ENCODE data around the gene NNAT. TPM values are rescaled to one million over a fixed set of nuclear protein-coding genes. Genes with fewer than 3 reads are reported as not detected.
"Not testable (repeated sequence)": the region's sequence is repeated elsewhere in the genome, so short reads cannot be mapped to it uniquely, and the experiment has no call there.

Gene NNAT, protein sequence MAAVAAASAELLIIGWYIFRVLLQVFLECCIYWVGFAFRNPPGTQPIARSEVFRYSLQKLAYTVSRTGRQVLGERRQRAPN
- not detected for total RNA-seq
- long read RNA-seq, partial matches to known transcripts = 0 of 6 reads
- long read RNA-seq, other reads (novel, unspliced or antisense) = 6 of 6 reads

- intact Hi-C loops (cut with DNase I) = no loop called here
- no peak for ATAC-seq (ENCODE audit: poor library complexity)
- DNase-seq = no peak
Measured at GRCh38 chr20:37521061-37521771, at the start of gene NNAT. Gene NNAT (plus strand): TSS chr20:37521250. CDS start chr20:37521332, 82 bp downstream.

GRCh38 chr20:37471741-37472235 lies 49.3 kb upstream of the NNAT start:
- DNase-seq = no peak
- intact Hi-C loops (cut with DNase I) = no loop called here
- no peak for ATAC-seq (ENCODE audit: poor library complexity)

GRCh38 chr20:37472435-37472834 lies 48.6 kb upstream of the NNAT start:
- intact Hi-C loops (cut with DNase I); ATAC-seq (ENCODE audit: poor library complexity); DNase-seq: not testable (repeated sequence)

GRCh38 chr20:37473249-37474000 lies 47.6 kb upstream of the NNAT start:
- ATAC-seq (ENCODE audit: poor library complexity) = no peak
- no peak for DNase-seq
- intact Hi-C loops (cut with DNase I) = no loop called here

DNA sequence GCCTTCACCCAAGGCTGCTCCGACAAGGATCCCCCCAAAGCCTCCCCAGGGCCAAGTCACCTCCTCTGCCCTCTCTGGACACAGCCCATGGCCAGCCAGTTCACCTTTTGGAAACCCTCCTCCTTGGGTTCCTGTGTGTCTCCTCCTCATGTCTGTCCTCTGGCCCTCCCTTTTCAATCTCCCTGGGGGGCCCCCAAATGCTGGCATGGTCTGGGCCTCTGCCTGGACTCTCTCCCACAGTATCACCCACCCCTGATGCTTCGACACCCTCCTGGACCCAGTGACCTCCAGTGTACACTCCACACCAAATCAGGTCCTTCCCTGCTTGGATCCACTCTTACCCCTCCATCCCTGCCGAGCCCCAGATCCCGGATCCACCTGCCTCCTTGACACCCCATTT lies 46.7 kb upstream of the NNAT start:
- DNase-seq = no peak
- intact Hi-C loops (cut with DNase I) = no loop called here
- ATAC-seq (ENCODE audit: poor library complexity) = no peak

GRCh38 chr20:37475252-37475651 lies 45.8 kb upstream of the NNAT start:
- no peak for ATAC-seq (ENCODE audit: poor library complexity)
- no peak for DNase-seq
- intact Hi-C loops (cut with DNase I) = no loop called here

DNA sequence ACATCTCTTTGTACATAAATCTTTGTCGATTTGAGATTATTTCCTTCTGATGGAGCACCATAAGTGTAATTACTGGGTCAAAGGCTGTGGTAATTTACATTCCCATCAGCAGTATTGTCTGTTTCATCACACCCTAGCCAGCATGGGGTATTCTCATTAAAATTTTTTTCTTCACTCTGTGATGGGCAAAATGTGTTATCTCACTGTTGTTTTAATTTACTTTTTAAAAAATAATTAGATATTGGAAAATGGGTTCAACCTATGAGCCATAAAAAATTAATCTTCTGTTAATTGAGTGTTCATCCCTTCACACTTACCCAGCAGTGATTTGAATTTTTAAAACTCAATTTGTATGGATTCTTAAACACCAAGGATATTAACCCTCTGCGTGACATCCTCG lies 44.0 kb upstream of the NNAT start:
- intact Hi-C loops (cut with DNase I) = no loop called here
- no peak for DNase-seq
- ATAC-seq (ENCODE audit: poor library complexity) = no peak

- no peak for DNase-seq
- intact Hi-C loops (cut with DNase I) = no loop called here
Measured at GRCh38 chr20:37479266-37479665, 41.8 kb upstream of the NNAT start.

GRCh38 chr20:37479925-37480691 lies 40.9 kb upstream of the NNAT start:
- no peak for ATAC-seq (ENCODE audit: poor library complexity)
- no peak for DNase-seq
- intact Hi-C loops (cut with DNase I) = no loop called here

More at GRCh38 chr20:37479266-37479665, 41.8 kb upstream of the NNAT start:
- no peak for ATAC-seq (ENCODE audit: poor library complexity)

DNA sequence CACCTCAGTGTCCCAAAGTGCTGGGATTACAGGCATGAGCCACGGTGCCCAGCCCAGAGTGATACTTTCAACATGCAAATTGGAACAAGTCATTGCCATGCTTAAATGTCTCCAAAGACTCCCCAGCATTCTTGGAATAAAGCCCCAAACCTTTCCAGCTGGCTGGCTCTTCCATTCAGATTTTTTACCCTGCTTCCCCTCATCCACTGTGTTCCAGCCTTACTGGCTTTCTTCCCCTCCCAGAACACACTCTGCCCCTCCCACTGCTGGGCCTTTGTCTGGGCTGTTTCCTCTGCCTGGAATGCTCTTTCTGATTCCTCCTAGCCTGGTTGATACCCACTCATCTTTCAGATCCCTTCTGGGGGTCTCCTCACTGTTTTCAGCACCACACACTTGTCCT lies 40.1 kb upstream of the NNAT start:
- ATAC-seq (ENCODE audit: poor library complexity) (no peak), DNase-seq (no peak)
- intact Hi-C loops (cut with DNase I) = no loop called here

- intact Hi-C loops (cut with DNase I) = no loop called here
- no peak for ATAC-seq (ENCODE audit: poor library complexity)
- DNase-seq = no peak
Measured at GRCh38 chr20:37481610-37482009, 39.4 kb upstream of the NNAT start.

DNA sequence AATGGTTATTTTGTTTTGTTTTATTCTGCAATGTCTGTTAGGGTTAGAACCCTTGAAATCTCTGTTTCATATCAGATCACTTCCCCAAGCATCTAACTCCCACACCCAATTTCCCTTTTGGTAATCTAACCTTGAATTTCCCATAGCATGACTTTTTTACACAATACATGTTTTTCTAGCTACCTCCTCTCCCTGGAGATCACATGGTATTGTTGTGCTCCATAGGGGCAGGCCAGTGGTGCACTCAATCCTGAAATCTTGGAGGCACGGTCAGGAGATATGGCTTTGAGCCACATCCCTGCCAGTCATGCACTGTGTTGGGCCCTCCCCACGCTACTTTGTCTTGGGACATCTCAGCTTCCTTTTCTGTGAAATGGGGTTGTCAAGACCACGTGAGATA lies 36.7 kb upstream of the NNAT start:
- ATAC-seq (ENCODE audit: poor library complexity) (no peak), DNase-seq (no peak)
- intact Hi-C loops (cut with DNase I) = no loop called here

- ATAC-seq (ENCODE audit: poor library complexity); intact Hi-C loops (cut with DNase I); DNase-seq: not testable (repeated sequence)
Measured at GRCh38 chr20:37486209-37486608, 34.8 kb upstream of the NNAT start.

GRCh38 chr20:37490663-37491350 lies 30.2 kb upstream of the NNAT start:
- intact Hi-C loops (cut with DNase I) = no loop called here
- ATAC-seq (ENCODE audit: poor library complexity) (no peak), DNase-seq (no peak)

- ATAC-seq (ENCODE audit: poor library complexity) (no peak), DNase-seq (no peak)
- intact Hi-C loops (cut with DNase I) = no loop called here
Measured at GRCh38 chr20:37492096-37492625, 28.9 kb upstream of the NNAT start.

- ATAC-seq (ENCODE audit: poor library complexity) (no peak), DNase-seq (no peak)
- intact Hi-C loops (cut with DNase I) = no loop called here
Measured at GRCh38 chr20:37492945-37493344, 28.1 kb upstream of the NNAT start.

DNA sequence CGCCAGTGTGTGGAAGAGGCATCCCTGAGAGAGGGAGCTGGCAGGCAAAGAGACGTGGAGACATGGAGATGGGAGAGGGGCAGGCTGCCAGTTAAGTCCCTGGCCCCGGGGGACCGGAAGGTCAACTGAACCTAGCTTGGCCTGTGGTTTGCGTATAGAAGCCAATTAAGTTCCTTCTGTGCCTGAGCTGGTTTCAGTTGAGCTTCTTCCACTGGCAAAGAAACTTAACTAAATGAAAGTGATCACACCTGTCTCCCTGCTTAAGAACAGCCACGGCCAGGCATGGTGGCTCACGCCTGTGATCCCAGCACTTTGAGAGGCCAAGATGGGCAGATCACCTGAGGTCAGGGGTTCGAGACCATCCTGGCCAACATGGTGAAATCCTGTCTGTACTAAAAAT lies 26.7 kb upstream of the NNAT start:
- DNase-seq = no peak
- intact Hi-C loops (cut with DNase I) = no loop called here
- no peak for ATAC-seq (ENCODE audit: poor library complexity)

- no peak for DNase-seq
- ATAC-seq (ENCODE audit: poor library complexity) = no peak
- intact Hi-C loops (cut with DNase I) = no loop called here
Measured at GRCh38 chr20:37494796-37495195, 26.3 kb upstream of the NNAT start.
